ENCODE data around the gene ATP5F1D. TPM values are rescaled to one million over a fixed set of nuclear protein-coding genes. Genes with fewer than 3 reads are reported as not detected.

Gene ATP5F1D
- total and polyA plus RNA-seq, 2 experiments from 2014 or later: 139 to 396 TPM

GRCh38 chr19:1235625-1236538 is 5.7 kb upstream of the ATP5F1D start:
- H3K9me2 ChIP-seq (ENCODE audit: insufficient read depth): no peaks in the 10 kb centered on the region
- Mint-ChIP-seq H3K9me3 (no peaks in the 10 kb centered on the region), H3K36me3 (ENCODE audit: low read depth) (peaks cover 4% of the 10 kb centered on the region; the same call in 1 of the 3 replicates), H3K4me3 (peak overlapping the region; percentile 33; the same call in 2 of the 3 replicates), H3K4me1 (peaks cover 12% of the 10 kb centered on the region), H3K27me3 (ENCODE audit: insufficient read depth, low read depth, poor library complexity) (peaks cover 6% of the 10 kb centered on the region), H3K27ac (no peak overlapping the region)
- H3K4me2 ChIP-seq: peak overlapping the region; percentile 74
- H3K4me1 ChIP-seq (ENCODE audit: insufficient read depth): peaks cover 12% of the 10 kb centered on the region; the same call in 1 of the 2 replicates
- no peaks in the 10 kb centered on the region for H3K27me3 ChIP-seq (ENCODE audit: insufficient read depth)
- H3K79me2 ChIP-seq (replicated peaks; ENCODE audit: insufficient read depth): no peaks in the 10 kb centered on the region
- H2AFZ ChIP-seq: no peak overlapping the region
- no peak for ATAC-seq
- no peak for DNase-seq (ENCODE audit: low spot score)
- TF ChIP-seq NANOG (IDR thresholded peaks at IDR 0.05; ENCODE audit: borderline replicate concordance) (no peak), POLR2AphosphoS5 (IDR thresholded peaks at IDR 0.05; ENCODE audit: low read depth) (no peak), EZH2 (IDR thresholded peaks at IDR 0.05; ENCODE audit: low read depth, unreplicated experiment) (no peak)
- H4K20me1 ChIP-seq (replicated peaks; ENCODE audit: insufficient read depth): peaks cover 4% of the 10 kb centered on the region
- no peak overlapping the region for H3K27ac ChIP-seq (ENCODE audit: low read depth)
- H3K4me3 ChIP-seq: peak overlapping the region; percentile 51
- peaks cover 25% of the 10 kb centered on the region for H3F3A ChIP-seq (replicated peaks; ENCODE audit: low read depth)
- no peaks in the 10 kb centered on the region for H3K36me3 ChIP-seq (ENCODE audit: insufficient read depth)

GRCh38 chr19:1236576-1236975 is 5.0 kb upstream of the ATP5F1D start:
- no peaks in the 10 kb centered on the region; the same call in 2 of the 3 replicates for H3K9me3 Mint-ChIP-seq
- H3K27ac ChIP-seq (ENCODE audit: low read depth): no peak overlapping the region
- H3K79me2 ChIP-seq (replicated peaks; ENCODE audit: insufficient read depth): no peaks in the 10 kb centered on the region
- H3F3A ChIP-seq (replicated peaks; ENCODE audit: low read depth): peaks cover 28% of the 10 kb centered on the region
- peaks cover 6% of the 10 kb centered on the region for H3K27me3 Mint-ChIP-seq (ENCODE audit: insufficient read depth, low read depth, poor library complexity)
- H3K36me3 ChIP-seq (ENCODE audit: insufficient read depth): no peaks in the 10 kb centered on the region
- no peaks in the 10 kb centered on the region for H3K27me3 ChIP-seq (ENCODE audit: insufficient read depth)
- peak overlapping the region; percentile 90 for H3K4me2 ChIP-seq
- peaks cover 4% of the 10 kb centered on the region; the same call in 1 of the 3 replicates for H3K36me3 Mint-ChIP-seq (ENCODE audit: low read depth)
- peaks cover 12% of the 10 kb centered on the region; the same call in 1 of the 2 replicates for H3K4me1 ChIP-seq (ENCODE audit: insufficient read depth)
- DNase-seq (ENCODE audit: low spot score) (no peak), ATAC-seq (0 out of 3 replicates have a peak, but pooled peaks have one; percentile 1)
- no peaks in the 10 kb centered on the region for H3K9me2 ChIP-seq (ENCODE audit: insufficient read depth)
- H3K27ac Mint-ChIP-seq: no peak overlapping the region
- no peak overlapping the region for H2AFZ ChIP-seq
- H4K20me1 ChIP-seq (replicated peaks; ENCODE audit: insufficient read depth): peaks cover 4% of the 10 kb centered on the region
- TF ChIP-seq NANOG (IDR thresholded peaks at IDR 0.05; ENCODE audit: borderline replicate concordance) (no peak), POLR2AphosphoS5 (IDR thresholded peaks at IDR 0.05; ENCODE audit: low read depth) (peak; percentile 24; the same call in 1 of the 2 replicates)
- H3K4me3 Mint-ChIP-seq: peak overlapping the region; percentile 33; the same call in 2 of the 3 replicates
- H3K4me1 Mint-ChIP-seq: peaks cover 17% of the 10 kb centered on the region
- peak overlapping the region; percentile 83 for H3K4me3 ChIP-seq

GRCh38 chr19:1237027-1237659 is 4.4 kb upstream of the ATP5F1D start:
- no peak overlapping the region for H2AFZ ChIP-seq
- H3K4me3 Mint-ChIP-seq: peak overlapping the region; percentile 66; the same call in 2 of the 3 replicates
- peak overlapping the region; percentile 90 for H3K4me2 ChIP-seq
- H3K27me3 ChIP-seq (ENCODE audit: insufficient read depth): no peaks in the 10 kb centered on the region
- H3K79me2 ChIP-seq (replicated peaks; ENCODE audit: insufficient read depth): no peaks in the 10 kb centered on the region; the same call in 1 of the 2 replicates
- peaks cover 12% of the 10 kb centered on the region; the same call in 1 of the 2 replicates for H3K4me1 ChIP-seq (ENCODE audit: insufficient read depth)
- H3K36me3 Mint-ChIP-seq (ENCODE audit: low read depth): peaks cover 4% of the 10 kb centered on the region; the same call in 1 of the 3 replicates
- peak; percentile 1; the same call in 2 of the 3 replicates for ATAC-seq
- H3K36me3 ChIP-seq (ENCODE audit: insufficient read depth): no peaks in the 10 kb centered on the region
- H3K4me3 ChIP-seq: peak overlapping the region; percentile 83
- peaks cover 6% of the 10 kb centered on the region for H3K27me3 Mint-ChIP-seq (ENCODE audit: insufficient read depth, low read depth, poor library complexity)
- H3K27ac ChIP-seq (ENCODE audit: low read depth): no peak overlapping the region
- no peaks in the 10 kb centered on the region; the same call in 2 of the 3 replicates for H3K9me3 Mint-ChIP-seq
- DNase-seq (ENCODE audit: low spot score): no peak
- H4K20me1 ChIP-seq (replicated peaks; ENCODE audit: insufficient read depth): peaks cover 3% of the 10 kb centered on the region; the same call in 1 of the 2 replicates
- no peaks in the 10 kb centered on the region for H3K9me2 ChIP-seq (ENCODE audit: insufficient read depth)
- peaks cover 17% of the 10 kb centered on the region for H3K4me1 Mint-ChIP-seq
- H3K27ac Mint-ChIP-seq: no peak overlapping the region
- peaks cover 28% of the 10 kb centered on the region for H3F3A ChIP-seq (replicated peaks; ENCODE audit: low read depth)
- TF ChIP-seq ZNF114 (CRISPR knock-in tag; IDR thresholded peaks at IDR 0.05) (no peak), ETS1 (IDR thresholded peaks at IDR 0.05) (no peak), POLR2AphosphoS5 (IDR thresholded peaks at IDR 0.05; ENCODE audit: low read depth) (no peak), ZNF331 (CRISPR knock-in tag; IDR thresholded peaks at IDR 0.05; ENCODE audit: low read depth) (no peak), STAT1 (IDR thresholded peaks at IDR 0.05; ENCODE audit: unreplicated experiment) (no peak), JUNB (IDR thresholded peaks at IDR 0.05; ENCODE audit: unreplicated experiment) (no peak), REST (IDR thresholded peaks at IDR 0.05; ENCODE audit: unreplicated experiment) (no peak), NANOG (IDR thresholded peaks at IDR 0.05; ENCODE audit: borderline replicate concordance) (no peak), CREB1 (CRISPR knock-in tag; IDR thresholded peaks at IDR 0.05; ENCODE audit: low read depth) (no peak)

All from GM23338 (cell line).